Embryonic facial prominence (tissue), 1 donor: ENCODE measurements around the gene ARSG.
"Not testable (repeated sequence)": the region's sequence is repeated elsewhere in the genome, so short reads cannot be mapped to it uniquely, and the experiment has no call there.

Source experiments
- DNase-seq: peaks from one replicate; pipeline ENCODE4 v3.0.0-alpha.2; 2016; ENCODE audit errors: extremely low spot score

Gene ARSG

DNA sequence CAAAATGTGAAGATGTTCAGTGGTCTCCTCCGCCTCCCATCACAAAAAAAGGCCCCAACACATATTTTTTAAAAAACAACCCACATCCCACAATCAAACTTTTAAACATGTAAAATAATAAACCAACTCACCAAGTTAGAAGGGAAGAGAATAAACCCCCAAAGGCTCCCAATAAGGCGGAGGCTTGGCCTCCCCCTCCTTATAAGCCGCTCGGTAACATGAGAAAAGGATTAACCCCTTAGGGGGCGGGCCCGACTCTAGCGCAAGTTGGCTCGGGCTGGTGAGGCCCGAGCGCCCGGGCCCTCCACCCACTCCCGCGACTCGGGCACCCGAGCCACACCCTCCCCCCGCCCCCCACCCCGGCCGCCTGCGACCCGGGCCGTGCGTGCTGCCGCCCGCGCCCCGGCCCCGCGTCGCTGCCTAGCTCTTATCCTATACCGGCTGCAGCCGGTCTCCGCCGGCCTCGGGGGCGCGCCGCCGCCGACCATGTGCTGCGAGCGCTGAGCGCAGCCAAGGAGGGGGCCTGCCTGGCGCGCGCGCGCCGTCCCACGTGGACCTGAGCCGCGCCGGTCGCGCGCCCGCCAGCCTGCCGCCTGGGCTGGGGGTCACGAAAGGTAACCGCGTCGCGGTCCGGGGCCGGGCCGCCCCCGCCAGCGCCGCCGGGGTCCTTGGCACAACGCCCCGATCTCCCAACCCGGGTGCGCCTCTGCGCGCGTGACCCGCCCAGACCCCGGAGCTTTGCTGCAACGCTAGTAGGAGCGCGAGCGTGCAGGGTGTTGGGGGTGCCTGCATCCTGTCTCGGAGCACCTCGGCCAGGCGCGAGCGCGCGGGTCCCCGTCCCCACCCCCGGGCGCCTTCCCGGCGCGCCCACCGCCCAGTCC, at the start of gene ARSG, which contains the start of gene SLC16A6:
ARSG (plus strand) TSS at position 541 of the 881 bp plus-strand sequence. CDS start 15,999 bp downstream, outside the sequence.
SLC16A6 (minus strand) TSS at position 173 of the 881 bp plus-strand sequence. CDS start 12,807 bp downstream, outside the sequence.
- DNase-seq, result no peak

DNA sequence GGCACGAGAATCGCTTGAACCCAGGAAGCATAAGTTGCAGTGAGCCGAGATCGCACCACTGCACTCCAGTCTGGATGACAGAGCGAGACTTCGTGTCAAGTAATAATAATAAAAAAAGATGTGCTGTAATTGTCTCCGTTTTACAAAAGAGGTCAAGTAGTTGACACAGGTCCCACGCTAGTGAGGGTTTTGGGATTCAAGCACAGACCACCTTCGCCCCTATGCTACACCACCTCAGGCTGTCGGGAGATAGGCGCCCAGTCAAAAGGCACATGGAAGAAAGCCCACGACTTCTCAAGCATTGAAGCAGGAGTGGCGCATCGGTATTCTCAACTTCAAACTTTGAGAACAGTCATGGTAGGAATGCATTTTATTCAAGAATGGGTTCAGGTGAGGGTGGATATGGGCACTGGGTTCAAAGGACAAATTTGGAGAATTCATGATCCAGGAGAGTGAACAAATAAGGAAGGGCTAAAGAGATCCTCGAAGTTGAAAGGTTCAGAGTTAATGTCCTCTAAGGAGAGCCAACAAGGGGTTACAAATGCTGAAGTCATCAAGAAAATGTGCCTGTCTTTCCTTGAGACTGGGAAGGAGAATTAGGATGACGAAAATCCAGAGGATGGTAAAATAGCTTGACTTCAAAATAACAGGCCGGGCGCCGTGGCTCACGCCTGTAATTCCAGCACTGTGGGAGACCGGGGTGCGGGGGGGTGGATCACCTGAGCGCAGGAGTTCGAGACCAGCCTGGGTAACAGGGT, 44.8 kb upstream of the ARSG start:
- DNase-seq, result no peak

DNA sequence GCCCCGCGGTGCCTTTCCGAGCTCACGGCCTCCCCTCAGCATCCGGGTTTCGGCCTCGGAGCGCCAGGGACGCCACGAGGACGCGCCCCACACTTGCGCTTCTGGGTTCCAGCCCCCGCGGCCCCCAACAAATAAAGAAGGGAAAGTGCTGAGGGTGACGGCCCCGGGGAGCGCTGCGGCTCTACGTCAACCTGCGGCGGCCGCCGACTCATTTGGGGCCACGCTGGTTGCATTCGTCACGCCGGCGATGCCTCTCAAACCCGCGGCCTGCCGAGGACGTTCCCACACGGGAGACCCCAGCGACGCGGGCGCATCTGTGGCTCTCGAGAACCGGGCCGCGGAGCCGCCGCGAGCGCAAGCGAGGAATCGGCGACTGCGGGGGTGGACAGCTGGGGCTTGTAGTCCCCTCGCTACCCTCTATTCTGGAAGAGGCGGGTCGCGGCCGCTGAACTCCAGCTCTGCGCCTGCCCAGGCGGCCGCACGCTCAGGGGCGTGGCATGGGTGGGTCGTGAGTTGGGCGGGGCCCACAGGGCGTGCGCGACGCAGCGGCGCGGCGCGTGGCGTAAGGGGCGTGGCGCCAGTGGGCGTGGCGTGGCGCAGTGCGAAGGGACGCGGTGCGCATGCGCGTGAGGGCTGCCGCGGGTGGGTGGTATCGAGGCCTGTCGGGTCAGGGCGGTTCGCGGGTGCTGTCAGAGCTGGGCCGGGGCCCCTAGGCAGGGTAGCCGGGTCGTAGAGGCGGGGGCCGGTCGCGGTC, 43.7 kb upstream of the ARSG start, which contains the start of gene AMZ2:
AMZ2 (plus strand) TSS at position 599 of the 754 bp plus-strand sequence. CDS start 2,145 bp downstream, outside the sequence.
- peak; percentile 87 for DNase-seq

DNA sequence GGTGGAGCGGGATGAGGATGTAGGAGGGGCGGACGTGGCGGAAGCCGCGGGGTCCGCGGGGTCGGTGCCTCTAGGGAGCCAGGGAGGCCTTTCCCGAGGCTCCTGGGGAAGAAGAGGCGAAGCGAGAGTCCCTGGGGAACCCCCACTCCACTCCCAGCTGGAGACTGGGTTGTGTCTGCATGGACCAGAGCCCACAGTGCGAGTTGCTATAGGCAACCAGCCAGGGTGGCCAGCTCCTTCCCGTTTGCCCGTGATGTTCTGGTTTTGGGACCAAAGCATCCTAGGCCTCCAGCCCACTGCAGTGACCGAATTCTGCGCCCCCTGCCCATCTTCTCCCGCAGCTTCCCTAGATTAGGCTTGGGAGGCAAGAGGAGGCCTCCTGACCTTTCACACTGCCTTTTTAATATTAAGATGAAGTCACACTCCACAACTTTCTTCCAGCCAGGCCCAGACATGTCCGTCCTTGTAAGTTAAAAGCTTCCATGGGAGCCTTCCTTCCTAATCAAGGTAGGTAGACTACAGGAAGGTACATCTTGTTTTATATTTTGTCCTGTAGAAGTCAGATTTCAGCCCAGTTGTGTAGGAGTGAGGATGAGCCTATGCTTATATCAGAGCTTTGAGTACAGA, 43.0 kb upstream of the ARSG start:
- DNase-seq, result no peak

DNA sequence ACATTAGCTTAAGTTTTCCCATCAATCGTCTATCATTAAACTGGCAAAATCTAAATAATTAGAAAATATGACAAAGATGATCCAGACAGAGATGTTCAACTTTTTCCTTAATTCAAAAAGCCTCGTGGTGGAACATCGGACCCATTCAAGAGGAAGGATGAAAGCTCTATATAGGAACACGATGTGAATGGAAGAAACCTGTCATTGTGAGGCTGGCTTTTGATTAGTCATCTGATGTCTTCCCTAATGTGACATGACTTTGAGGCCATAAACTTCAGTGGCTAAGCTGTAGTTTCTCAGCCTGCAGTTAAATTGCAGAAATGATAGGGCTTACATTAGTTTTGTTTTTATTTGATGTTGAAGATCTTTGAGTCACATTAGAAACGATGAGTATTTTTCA, 42.4 kb upstream of the ARSG start:
- no peak for DNase-seq

DNA sequence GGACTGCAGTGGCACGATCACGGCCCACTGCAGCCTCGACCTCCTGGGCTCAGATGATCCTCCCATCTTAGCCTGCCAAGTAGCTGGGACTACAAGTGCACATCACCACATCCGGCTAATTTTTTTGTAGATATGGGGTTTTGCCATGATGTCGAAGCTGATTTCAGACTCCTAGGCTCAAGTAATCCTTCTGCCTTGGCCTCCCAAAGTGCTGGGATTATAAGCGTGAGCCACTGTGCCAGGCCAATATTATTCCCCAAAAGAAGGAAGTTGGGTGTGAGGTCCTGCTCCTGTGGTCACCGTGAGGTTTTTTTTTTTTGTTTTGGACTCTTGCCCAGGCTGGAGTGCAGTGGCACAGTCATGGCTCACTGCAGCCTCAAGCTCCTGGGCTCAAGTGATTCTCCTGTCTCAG, 41.9 kb upstream of the ARSG start:
- DNase-seq, result no peak

DNA sequence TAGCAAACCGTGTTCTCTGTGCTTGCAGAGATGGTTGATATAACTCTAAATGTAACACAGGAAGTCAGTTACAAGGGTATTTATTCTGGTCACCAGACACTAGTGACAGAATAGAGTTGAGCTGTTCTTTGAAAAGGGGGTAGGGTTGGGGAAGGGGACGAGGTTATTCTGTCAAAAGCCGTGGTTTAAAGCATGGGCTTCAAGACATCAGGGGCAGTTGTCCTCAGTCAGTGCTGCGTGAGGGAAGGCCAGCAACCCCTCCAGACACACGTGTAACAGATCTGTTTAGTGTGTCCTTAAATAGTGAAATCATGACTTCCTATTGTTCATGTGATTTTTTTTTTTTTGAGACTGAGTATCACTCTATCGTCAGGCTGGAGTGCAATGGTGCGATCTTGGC, 37.9 kb upstream of the ARSG start:
- DNase-seq, result not testable (repeated sequence)

DNA sequence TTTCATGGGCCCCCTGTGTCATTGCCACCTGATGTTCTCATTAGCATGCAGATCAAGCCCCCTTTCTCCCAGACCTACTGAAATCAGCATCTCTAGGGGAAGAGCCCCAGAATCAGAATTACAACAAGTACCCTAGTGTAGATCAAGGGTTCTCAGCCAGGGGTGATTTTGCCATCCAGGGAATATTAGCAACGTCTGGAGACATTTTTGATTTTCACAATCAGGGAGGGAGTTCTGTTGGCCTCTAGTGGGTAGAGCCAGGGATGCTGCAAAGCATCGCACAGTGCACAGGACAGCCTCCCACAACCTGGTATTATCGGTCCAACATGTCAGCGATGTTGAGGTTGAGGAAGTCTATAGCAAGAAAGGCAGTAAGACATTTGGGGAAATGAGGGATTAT, 36.1 kb upstream of the ARSG start:
- no peak for DNase-seq

DNA sequence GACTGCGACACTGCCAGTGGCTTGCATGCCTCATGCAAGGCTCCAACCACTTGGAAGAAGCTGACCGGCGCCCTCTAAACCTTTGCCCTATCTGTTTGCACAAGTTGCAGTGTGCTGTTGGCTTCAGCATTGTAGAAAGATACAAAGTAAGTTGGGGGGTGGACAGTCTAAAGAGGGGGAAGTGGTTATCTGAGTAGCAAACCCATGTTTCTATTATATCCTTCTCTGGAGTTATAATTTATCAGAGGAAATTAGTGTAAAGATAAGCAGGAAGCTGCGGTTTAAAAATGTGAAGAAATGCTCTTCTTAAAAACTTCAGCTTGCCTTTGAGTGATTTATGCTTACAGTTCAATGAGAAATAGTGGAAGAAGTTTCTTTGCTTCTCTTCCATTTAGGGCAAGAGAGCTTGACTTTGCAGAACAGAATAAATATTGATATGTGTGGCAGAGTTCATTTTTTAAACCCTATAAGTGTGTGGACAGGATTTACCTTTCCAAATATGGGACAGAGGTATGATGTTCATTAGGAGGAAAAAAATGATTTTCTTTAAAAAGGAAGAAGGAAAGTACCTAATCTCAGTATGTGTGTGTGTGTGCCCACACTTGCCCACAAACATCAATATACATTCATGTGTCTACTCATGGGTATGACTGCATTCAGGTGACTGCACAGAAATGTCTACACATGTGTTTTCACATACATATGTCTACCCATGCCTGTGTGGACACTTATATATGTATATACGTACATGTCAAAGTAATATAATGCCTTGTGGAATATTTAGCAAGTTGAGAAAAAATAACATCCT, 35.4 kb upstream of the ARSG start:
- no peak for DNase-seq

DNA sequence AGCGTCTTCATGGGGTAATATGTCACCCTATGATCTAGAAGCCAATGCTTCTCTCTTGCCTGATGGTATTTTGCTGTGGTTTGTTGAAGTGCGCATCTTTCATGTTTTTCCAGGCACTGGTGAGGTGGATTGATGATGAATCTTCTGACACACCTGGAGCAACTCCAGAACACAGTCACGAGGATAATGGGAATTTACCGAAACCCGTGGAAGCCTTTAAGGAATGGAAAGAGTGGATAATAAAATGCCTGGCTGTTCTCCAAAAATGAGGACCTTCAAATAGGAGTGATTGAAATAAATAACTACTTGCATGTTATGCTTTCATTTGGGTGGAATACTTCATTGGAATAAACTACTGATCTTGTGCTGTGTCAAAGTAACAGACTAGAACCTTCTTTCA, 34.6 kb upstream of the ARSG start:
- DNase-seq, result not testable (repeated sequence)

DNA sequence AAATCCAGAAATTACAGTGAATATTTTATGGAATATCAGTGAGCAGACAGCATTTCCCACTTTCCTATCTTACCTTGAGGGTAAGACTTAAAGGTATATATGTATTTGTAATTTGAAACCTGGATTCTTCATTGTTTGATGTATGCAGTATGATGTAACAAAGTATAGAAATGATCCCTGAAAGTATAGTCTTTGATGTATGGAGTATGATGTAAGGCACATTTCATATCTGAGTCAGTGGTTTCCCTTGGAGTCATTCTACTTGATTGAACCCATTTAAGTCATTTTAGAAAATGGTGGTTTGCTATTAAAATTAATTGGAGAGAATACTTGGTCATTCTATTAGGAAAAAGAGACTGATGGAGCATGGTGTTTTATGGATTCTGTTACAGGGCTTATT, 33.4 kb upstream of the ARSG start:
- DNase-seq, result no peak

DNA sequence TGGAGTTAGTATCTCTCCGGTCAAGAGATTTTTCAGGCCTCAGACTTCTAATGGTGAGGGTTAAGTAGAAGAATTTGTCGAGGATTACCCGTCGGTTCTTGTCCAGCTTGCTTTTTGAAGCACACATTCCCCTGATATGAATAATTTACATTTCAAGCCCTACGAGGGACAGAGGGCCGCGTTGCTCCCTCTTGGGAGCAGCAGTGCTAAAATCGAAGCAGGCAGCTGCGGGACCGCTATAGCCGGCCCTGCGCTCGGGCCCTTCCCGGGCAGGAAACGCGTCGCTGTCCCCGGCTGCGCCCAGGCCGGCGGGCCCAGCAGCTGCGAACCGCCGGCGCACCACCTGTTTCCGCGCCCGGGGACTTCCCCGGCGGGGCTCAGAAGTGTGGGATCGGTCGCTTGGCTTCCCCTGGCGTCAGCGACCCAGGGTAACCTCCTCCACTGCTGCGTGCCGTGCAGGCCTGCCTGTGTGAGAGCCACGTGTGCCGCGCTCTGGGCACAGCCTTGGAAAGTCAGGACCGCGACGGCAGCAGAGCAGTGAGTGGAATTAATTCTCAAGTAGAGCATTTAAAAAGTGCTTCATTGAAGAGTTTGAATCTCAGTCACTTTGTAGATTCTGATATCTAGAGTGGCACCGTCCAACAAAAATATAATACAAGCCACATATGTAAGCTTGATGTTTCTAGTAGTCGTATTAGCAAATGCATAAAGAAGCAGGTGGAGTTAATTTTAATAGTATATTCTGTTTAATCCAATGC, 32.2 kb upstream of the ARSG start:
- not testable (repeated sequence) for DNase-seq

DNA sequence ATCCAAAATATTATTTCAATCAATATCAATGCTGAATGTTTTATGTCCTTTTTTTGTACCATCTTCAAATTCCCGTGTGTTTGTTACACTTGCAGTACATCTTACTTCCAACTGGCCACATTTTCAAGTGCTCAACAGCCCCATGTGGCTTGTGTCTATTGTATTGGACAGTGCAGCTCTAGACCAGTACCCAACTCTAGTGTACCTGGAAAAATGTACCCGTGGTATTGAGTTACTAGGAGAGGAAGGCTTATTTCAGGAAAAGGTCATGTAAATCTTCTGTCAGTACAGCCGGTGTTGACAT, 31.7 kb upstream of the ARSG start:
- DNase-seq, result not testable (repeated sequence)

DNA sequence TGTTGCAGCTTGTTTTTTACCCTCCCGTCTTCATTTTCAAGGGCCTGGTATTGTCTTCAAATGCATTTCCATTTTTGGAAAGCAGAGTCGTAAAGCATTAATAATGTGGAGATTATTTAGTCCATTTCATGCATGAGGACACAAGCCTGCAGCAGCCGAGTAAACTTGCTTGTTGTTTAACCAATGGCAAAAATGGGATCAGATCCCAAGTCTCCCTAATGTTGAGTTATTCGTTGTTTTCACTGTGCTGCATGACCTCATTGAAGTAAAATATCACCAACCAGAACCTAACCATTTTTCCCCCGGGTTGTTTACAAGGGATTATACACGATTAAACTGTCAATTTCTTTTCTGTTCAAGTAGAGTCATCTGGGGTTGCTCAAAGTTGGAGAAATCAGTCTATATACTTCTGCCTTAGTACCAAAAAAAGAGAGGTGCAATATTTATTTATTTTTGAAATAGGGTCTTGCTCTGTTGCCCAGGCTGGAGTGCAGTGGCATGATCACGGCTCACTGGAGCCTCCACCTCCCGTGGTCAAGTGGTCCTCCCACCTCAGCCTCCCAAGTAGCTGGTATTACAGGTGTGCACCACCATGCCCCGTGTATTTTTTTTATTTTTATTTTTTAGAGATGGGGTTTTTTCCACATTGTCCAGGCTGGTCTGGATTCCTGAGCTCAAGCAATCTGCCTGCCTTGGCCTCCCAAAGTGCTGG, 31.1 kb upstream of the ARSG start:
- DNase-seq, result no peak

DNA sequence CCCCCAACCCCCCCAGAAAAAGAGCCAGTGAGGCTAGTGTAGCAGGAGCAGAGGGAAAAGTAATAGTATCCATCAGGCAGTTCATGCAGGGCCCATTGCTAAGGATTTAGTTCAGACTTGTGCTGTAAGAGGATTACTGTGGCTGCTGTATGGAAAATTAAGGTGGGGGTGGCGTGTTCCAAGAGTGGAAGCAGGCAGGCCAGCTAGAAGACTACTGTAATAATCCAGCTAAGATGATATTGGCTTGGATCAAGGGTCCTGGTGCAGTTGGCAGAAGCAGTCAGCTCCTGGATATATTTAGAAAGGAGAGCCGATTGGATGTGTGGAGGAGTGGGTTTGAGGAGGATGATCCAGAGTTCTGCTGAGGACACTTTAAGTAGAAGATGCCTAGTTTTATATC, 28.8 kb upstream of the ARSG start:
- DNase-seq, result not testable (repeated sequence)

DNA sequence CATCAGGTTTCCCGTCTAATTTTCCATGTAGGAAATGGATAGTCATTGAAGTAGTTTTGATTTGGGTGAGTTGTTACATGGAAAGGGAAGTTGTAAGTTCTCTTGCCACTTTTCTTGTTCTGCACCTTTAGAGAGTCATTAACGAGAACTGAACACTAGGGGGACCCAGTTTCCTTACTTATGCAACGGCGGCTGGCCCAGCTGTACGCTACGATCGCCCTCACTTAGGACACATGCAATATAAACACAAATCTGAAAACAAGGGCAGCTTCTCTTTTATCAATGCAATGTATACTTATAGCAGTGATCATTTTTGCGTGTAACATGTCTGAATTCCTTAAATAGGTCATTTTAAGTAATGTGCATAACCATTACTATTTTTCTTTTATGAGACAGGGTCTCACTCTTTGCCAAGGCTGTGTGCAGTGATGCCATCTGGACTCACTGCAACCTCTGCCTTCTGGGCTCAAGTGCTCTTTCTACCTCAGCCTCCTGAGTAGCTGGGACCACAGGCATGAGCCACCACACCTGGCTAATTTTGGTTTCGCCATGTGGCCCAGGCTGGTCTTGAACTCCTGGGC, 28.1 kb upstream of the ARSG start:
- DNase-seq, result not testable (repeated sequence)

DNA sequence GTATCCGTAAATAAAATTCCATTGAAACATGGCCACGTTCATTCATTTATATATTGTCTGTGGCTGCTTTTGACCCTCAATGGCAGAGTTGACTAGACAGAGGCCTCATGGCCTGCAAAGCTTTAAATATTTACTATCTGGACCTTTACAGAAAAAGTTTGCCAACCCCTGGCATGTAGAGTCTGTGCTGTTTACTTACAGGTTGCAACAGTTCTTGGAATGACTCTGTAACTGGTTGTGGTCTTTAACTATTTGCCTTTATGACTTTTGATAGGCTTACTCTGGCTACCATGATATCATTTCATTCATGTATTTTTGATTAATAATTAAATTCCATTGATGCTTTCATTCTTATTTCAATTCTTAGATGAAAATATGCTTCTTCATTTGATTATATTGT, 25.5 kb upstream of the ARSG start:
- DNase-seq, result not testable (repeated sequence)

DNA sequence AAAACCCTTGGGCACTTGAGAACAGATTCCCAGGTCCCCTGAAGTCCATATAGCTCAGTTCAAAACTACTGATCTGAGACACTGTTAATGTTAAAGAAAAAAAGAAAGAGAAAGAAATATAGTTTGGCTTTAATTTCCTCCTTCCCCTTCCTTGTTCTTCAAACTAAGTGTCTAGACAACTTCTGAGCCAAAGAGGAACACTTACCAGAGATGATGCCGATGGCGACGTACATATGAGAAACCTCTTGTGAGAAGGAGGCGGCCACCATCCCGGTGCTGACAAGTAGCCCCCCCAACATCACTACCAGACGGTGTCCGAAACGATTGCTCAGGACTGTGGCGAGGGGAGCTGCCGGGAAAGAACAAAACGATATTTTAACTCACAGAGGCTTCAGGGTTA, 17.6 kb upstream of the ARSG start:
- no peak for DNase-seq

DNA sequence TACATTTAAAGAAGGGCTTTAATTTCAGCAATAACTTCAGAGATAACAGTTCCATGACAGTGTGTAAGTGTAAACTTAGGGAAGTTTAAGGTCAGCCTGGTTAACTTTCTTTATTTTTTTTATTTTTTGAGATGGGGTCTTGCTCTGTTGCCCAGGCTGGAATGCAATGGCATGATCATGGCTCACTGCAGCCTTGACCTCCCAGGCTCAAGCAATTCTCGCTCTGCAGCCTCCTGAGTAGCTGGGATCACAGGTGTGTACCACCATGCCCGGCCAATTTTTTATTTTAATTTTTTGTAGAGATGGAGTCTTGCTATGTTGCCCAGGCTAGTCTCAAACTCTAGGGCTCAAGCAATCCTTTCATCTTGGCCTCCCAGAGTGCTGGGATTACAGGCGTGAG, 15.0 kb upstream of the ARSG start:
- DNase-seq, result not testable (repeated sequence)
